22Rv1 (cell line): ENCODE measurements around the gene LDB3.

ENCODE experiments used
- CTCF ChIP-seq: fragments of 450-650 bp; IDR thresholded peaks from 2 replicates; pipeline ENCODE4 v1.5.1; 2017; ENCODE audit warnings: mild to moderate bottlenecking
- ZFX ChIP-seq: fragments of 450-650 bp; IDR thresholded peaks from 2 replicates; pipeline ENCODE4 v1.6.1; 2017; ENCODE audit warnings: antibody characterized with exemption, borderline replicate concordance

GRCh38 chr10:86649471-86650150, 18.7 kb upstream of the LDB3 start:
- TF ChIP-seq CTCF (no peak), ZFX (no peak)
